H9 (cell line): ENCODE results near the gene ITGB7. TPM values are rescaled to one million over a fixed set of nuclear protein-coding genes. Genes with fewer than 3 reads are reported as not detected.

Source experiments
- DNase-seq: peaks from one replicate; pipeline ENCODE4 v3.0.0-alpha.2; 2017
- H2AFZ ChIP-seq: one replicate; pipeline ENCODE4 v1.6.1; 2013; ENCODE audit warnings: mild to moderate bottlenecking, low read length, control low read depth, moderate library complexity
- H2AK5ac ChIP-seq: 2 replicates; pipeline ENCODE4 v1.6.1; 2013; ENCODE audit warnings: low read length, control low read depth, mixed read lengths; ENCODE audit not compliant: insufficient read length
- H2BK120ac ChIP-seq: one replicate; pipeline ENCODE4 v1.6.1; 2013; ENCODE audit warnings: low read depth, mild to moderate bottlenecking, low read length, control low read depth, inconsistent platforms; ENCODE audit not compliant: poor library complexity, severe bottlenecking
- H2BK12ac ChIP-seq: 2 replicates; pipeline ENCODE4 v1.6.1; 2013; ENCODE audit warnings: low read length, control low read depth, mixed read lengths, low read depth; ENCODE audit not compliant: insufficient read length
- H2BK15ac ChIP-seq: 2 replicates; pipeline ENCODE4 v1.6.1; 2013; ENCODE audit warnings: low read depth, low read length, control low read depth
- H2BK20ac ChIP-seq: one replicate; pipeline ENCODE4 v1.6.1; 2013; ENCODE audit warnings: low read depth, mild to moderate bottlenecking, low read length, control low read depth, inconsistent platforms; ENCODE audit not compliant: poor library complexity, severe bottlenecking
- H2BK5ac ChIP-seq: 2 replicates; pipeline ENCODE4 v1.6.1; 2013; ENCODE audit warnings: low read length, control low read depth, mixed read lengths; ENCODE audit not compliant: insufficient read length
- H3K14ac ChIP-seq: 2 replicates; pipeline ENCODE4 v1.6.1; 2013; ENCODE audit warnings: low read length, control low read depth; ENCODE audit not compliant: insufficient read depth
- H3K18ac ChIP-seq: 2 replicates; pipeline ENCODE4 v1.6.1; 2013; ENCODE audit warnings: low read depth, mild to moderate bottlenecking, mixed read lengths, low read length, control low read depth; ENCODE audit not compliant: insufficient read length
- H3K23ac ChIP-seq: 2 replicates; pipeline ENCODE4 v1.6.1; 2013; ENCODE audit warnings: low read length, control low read depth, mixed read lengths, low read depth; ENCODE audit not compliant: insufficient read length
- H3K23me2 ChIP-seq: 2 replicates; pipeline ENCODE4 v1.6.1; 2013; ENCODE audit warnings: low read depth, mild to moderate bottlenecking, mixed read lengths, low read length, control low read depth; ENCODE audit not compliant: insufficient read length, poor library complexity, severe bottlenecking
- H3K27ac ChIP-seq: 2 replicates; pipeline ENCODE4 v1.5.1; 2013; ENCODE audit warnings: low read length, control low read depth, mixed read lengths, low read depth; ENCODE audit not compliant: insufficient read length
- H3K27me3 ChIP-seq: 2 replicates; pipeline ENCODE4 v1.6.1; 2013; ENCODE audit warnings: low read length, control low read depth, inconsistent platforms; ENCODE audit not compliant: insufficient read depth
- H3K4ac ChIP-seq: 2 replicates; pipeline ENCODE4 v1.6.1; 2013; ENCODE audit warnings: low read depth, mild to moderate bottlenecking, control low read depth, inconsistent platforms, low read length, moderate library complexity
- H3K4me1 ChIP-seq: 2 replicates; pipeline ENCODE4 v1.6.1; 2013; ENCODE audit warnings: low read length, control low read depth, inconsistent platforms; ENCODE audit not compliant: insufficient read depth
- H3K4me2 ChIP-seq: 2 replicates; pipeline ENCODE4 v1.6.1; 2013; ENCODE audit warnings: low read length, control low read depth, mixed read lengths; ENCODE audit not compliant: insufficient read length, insufficient read depth
- H3K56ac ChIP-seq: 2 replicates; pipeline ENCODE4 v1.6.1; 2013; ENCODE audit warnings: low read depth, mild to moderate bottlenecking, mixed read lengths, low read length, control low read depth; ENCODE audit not compliant: insufficient read length
- H3K79me1 ChIP-seq: 2 replicates; pipeline ENCODE4 v1.6.1; 2013; ENCODE audit warnings: low read depth, mild to moderate bottlenecking, moderate library complexity, low read length, control low read depth, inconsistent platforms; ENCODE audit not compliant: insufficient read depth, poor library complexity, severe bottlenecking
- H3K79me2 ChIP-seq: 2 replicates; pipeline ENCODE4 v1.6.1; 2013; ENCODE audit warnings: low read length, control low read depth, inconsistent platforms; ENCODE audit not compliant: insufficient read depth
- H3K9ac ChIP-seq: 2 replicates; pipeline ENCODE4 v1.6.1; 2013; ENCODE audit warnings: low read length, control low read depth, mixed read lengths; ENCODE audit not compliant: insufficient read length; ENCODE audit errors: extremely low read depth
- H3K9me3 ChIP-seq: one replicate; pipeline ENCODE4 v1.6.1; 2013; ENCODE audit warnings: low read depth, low read length, inconsistent platforms; ENCODE audit not compliant: control insufficient read depth
- H3T11ph ChIP-seq: one replicate; pipeline ENCODE4 v1.6.1; 2013; ENCODE audit warnings: mild to moderate bottlenecking, low read length, control low read depth, inconsistent platforms
- H4K20me1 ChIP-seq: one replicate; pipeline ENCODE4 v1.6.1; 2013; ENCODE audit not compliant: control insufficient read depth, insufficient read length, insufficient read depth
- H4K5ac ChIP-seq: 2 replicates; pipeline ENCODE4 v1.6.1; 2013; ENCODE audit warnings: low read depth, mild to moderate bottlenecking, mixed read lengths, low read length, control low read depth; ENCODE audit not compliant: insufficient read length
- H4K8ac ChIP-seq: replicated peaks from 2 replicates; pipeline ENCODE4 v1.6.1; 2013; ENCODE audit warnings: low read length, control low read depth, mixed read lengths, low read depth; ENCODE audit not compliant: insufficient read length
- H4K91ac ChIP-seq: 2 replicates; pipeline ENCODE4 v1.6.1; 2013; ENCODE audit warnings: low read depth, mild to moderate bottlenecking, moderate library complexity, mixed read lengths, low read length, control low read depth; ENCODE audit not compliant: insufficient read length
- H3K27ac Mint-ChIP-seq, 3 experiments: 2 replicates in 2 of 3; 3 replicates in 1 of 3; pipeline ENCODE4 v1.8.0; 2020 to 2021; ENCODE audit warnings: mixed read lengths in 3 of 3, mild to moderate bottlenecking in 1 of 3, moderate library complexity in 1 of 3
- H3K27me3 Mint-ChIP-seq: 2 replicates; pipeline ENCODE4 v1.8.0; 2021; ENCODE audit warnings: low read depth, mild to moderate bottlenecking, moderate library complexity, mixed read lengths
- H3K36me3 Mint-ChIP-seq, 3 experiments: 2 replicates in 2 of 3; 3 replicates in 1 of 3; pipeline ENCODE4 v1.8.0; 2020 to 2021; ENCODE audit warnings: low read depth in 3 of 3, mixed read lengths in 3 of 3; ENCODE audit not compliant: insufficient read depth in 1 of 3
- H3K4me1 Mint-ChIP-seq, 2 experiments: 2 replicates each; pipeline ENCODE4 v1.8.0; 2020; ENCODE audit warnings: mixed read lengths in 2 of 2
- H3K4me3 Mint-ChIP-seq, 2 experiments: 2 replicates in 1 of 2; 3 replicates in 1 of 2; pipeline ENCODE4 v1.8.0; 2020 to 2021; ENCODE audit warnings: mild to moderate bottlenecking in 2 of 2, mixed read lengths in 2 of 2, moderate library complexity in 1 of 2
- H3K9me3 Mint-ChIP-seq, 2 experiments: 2 replicates in 1 of 2; 3 replicates in 1 of 2; pipeline ENCODE4 v1.8.0; 2020; ENCODE audit warnings: mild to moderate bottlenecking in 2 of 2, mixed read lengths in 2 of 2, moderate library complexity in 1 of 2
- WGBS: extraction: QIAGEN DNeasy Blood & Tissue Kit; methylation state at CpG from one replicate; pipeline ENCODE4 v1.1.7; 2013; ENCODE audit warnings: missing lambda C conversion rate, low lambda C conversion rate, mixed read lengths; ENCODE audit not compliant: insufficient read length; ENCODE audit errors: extremely low coverage; 5-methylcytosine and 5-hydroxymethylcytosine counted together
- total RNA-seq: library from RNA; stranded (reverse); gene quantifications from 2 replicates; pipeline ENCODE4 v1.2.1, GENCODE V29; 2021
- TF ChIP-seq, protein P1 (sequence below): fragments of 200-600 bp; sonication (generic); conservative IDR thresholded peaks from 3 replicates; pipeline ENCODE4 v1.8.0; 2021; ENCODE audit warnings: antibody characterized with exemption, mild to moderate bottlenecking

The ITGB7 gene
- total RNA-seq, 1 experiment from 2014 or later, result 0.39 TPM

DNA sequence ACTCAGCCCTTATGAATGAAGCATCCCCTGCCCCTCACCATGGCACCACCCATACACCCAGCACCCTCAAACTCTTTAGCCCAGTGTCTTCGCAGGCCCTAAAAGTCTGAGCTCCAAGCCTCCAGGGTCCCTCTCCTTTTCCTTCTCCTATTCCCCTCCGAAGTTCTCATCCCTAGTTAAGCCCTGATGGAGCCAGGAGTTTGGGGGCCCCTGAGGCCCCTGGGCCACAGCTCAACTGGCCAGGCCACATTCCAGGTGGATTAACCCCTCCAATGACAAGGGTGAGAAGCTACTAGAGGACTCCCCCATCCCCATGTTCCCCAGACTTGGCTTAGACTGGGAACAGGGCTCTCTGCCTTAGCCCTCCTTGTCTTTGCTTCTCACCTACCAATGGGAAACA, 22.4 kb upstream of the ITGB7 start:
- Histone ChIP-seq H3K9me3 (no peaks in the 10 kb centered on the region), H3K4me2 (no peak overlapping the region), H3K23ac (no peak overlapping the region), H2BK20ac (no peak overlapping the region), H4K20me1 (no peaks in the 10 kb centered on the region), H2AK5ac (no peak overlapping the region), H2BK5ac (no peak overlapping the region), H3K79me1 (no peaks in the 10 kb centered on the region), H3K4ac (no peak overlapping the region), H2BK15ac (no peak overlapping the region), H2BK12ac (no peak overlapping the region), H3K27ac (no peak overlapping the region), H3K4me1 (peaks cover 28% of the 10 kb centered on the region; the same call in 1 of the 2 replicates), H4K8ac (no peak overlapping the region), H3K27me3 (no peaks in the 10 kb centered on the region; the same call in 1 of the 2 replicates), H3K23me2 (peaks cover 16% of the 10 kb centered on the region), H4K91ac (no peak overlapping the region), H2AFZ (no peak overlapping the region), H3K56ac (no peak overlapping the region), H3T11ph (no peak overlapping the region), H3K79me2 (no peaks in the 10 kb centered on the region), H3K14ac (no peak overlapping the region), H3K18ac (no peak overlapping the region), H4K5ac (no peak overlapping the region), H3K9ac (no peak overlapping the region), H2BK120ac (no peak overlapping the region)
- H3K36me3 Mint-ChIP-seq, result peaks cover 8 to 17% (median 13%) of the 10 kb centered on the region in 3 experiments; a peak in 6 of 7 replicates
- H3K4me1 Mint-ChIP-seq, result peaks cover 74 to 80% of the 10 kb centered on the region in 2 experiments
- H3K4me3 Mint-ChIP-seq, result peak overlapping the region in 1 of 2 experiments; percentile 12; a peak in 3 of 5 replicates
- H3K9me3 Mint-ChIP-seq, result no peaks in the 10 kb centered on the region
- peak; percentile 25 for DNase-seq
- peak overlapping the region in 2 of 3 experiments; percentile 20 to 34; a peak in 1 of 7 replicates for H3K27ac Mint-ChIP-seq
- TF ChIP-seq, protein P1, sequence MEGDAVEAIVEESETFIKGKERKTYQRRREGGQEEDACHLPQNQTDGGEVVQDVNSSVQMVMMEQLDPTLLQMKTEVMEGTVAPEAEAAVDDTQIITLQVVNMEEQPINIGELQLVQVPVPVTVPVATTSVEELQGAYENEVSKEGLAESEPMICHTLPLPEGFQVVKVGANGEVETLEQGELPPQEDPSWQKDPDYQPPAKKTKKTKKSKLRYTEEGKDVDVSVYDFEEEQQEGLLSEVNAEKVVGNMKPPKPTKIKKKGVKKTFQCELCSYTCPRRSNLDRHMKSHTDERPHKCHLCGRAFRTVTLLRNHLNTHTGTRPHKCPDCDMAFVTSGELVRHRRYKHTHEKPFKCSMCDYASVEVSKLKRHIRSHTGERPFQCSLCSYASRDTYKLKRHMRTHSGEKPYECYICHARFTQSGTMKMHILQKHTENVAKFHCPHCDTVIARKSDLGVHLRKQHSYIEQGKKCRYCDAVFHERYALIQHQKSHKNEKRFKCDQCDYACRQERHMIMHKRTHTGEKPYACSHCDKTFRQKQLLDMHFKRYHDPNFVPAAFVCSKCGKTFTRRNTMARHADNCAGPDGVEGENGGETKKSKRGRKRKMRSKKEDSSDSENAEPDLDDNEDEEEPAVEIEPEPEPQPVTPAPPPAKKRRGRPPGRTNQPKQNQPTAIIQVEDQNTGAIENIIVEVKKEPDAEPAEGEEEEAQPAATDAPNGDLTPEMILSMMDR, result no peak
- H3K27me3 Mint-ChIP-seq, result peaks cover 12% of the 10 kb centered on the region
- WGBS, result no CpG with 5 or more reads among the region's 2 CpGs
